NCI-H2196 treated with DMSO at 0.1 percent for 48 hours (cell line): ENCODE measurements around the gene P2RY14.
"Not testable (repeated sequence)": the region's sequence is repeated elsewhere in the genome, so short reads cannot be mapped to it uniquely, and the experiment has no call there.

Experiments
- DNase-seq: peaks from one replicate; lab custom pipeline; 2025; ENCODE audit not compliant: unreplicated experiment; lab: John Stamatoyannopoulos, UW

Gene P2RY14

GRCh38 chr3:151191095-151191494 is 87.2 kb downstream of the P2RY14 start:
- DNase-seq = no peak

- DNase-seq = no peak
Observed at GRCh38 chr3:151183265-151183671, 95.1 kb downstream of the P2RY14 start.

- DNase-seq = no peak
Observed at GRCh38 chr3:151182349-151183079, 95.8 kb downstream of the P2RY14 start.

- no peak for DNase-seq
Observed at GRCh38 chr3:151178208-151178845, 100.0 kb downstream of the P2RY14 start.

- DNase-seq = no peak
Observed at GRCh38 chr3:151175952-151176351, 102.4 kb downstream of the P2RY14 start.

- DNase-seq = no peak
Observed at GRCh38 chr3:151174351-151174750, 104.0 kb downstream of the P2RY14 start.

- no peak for DNase-seq
Observed at GRCh38 chr3:151171145-151171757, 107.1 kb downstream of the P2RY14 start.

GRCh38 chr3:151169948-151170679 is 108.2 kb downstream of the P2RY14 start:
- DNase-seq = not testable (repeated sequence)

GRCh38 chr3:151169262-151169947 is 108.9 kb downstream of the P2RY14 start:
- no peak for DNase-seq

GRCh38 chr3:151168269-151169094 is 109.9 kb downstream of the P2RY14 start:
- peak; percentile 24 for DNase-seq

GRCh38 chr3:151166161-151166560 is 112.2 kb downstream of the P2RY14 start:
- no peak for DNase-seq

- DNase-seq = no peak
Observed at GRCh38 chr3:151165226-151165625, 113.1 kb downstream of the P2RY14 start.
